NCI-H1092 (cell line): ENCODE results near the gene CLIP2.
A peak's percentile ranks its signal among the peaks of the same experiment; 100 is the strongest.
"Not testable (repeated sequence)": the region's sequence is repeated elsewhere in the genome, so short reads cannot be mapped to it uniquely, and the experiment has no call there.

Experiments
- DNase-seq: peaks from one replicate; lab custom pipeline; 2025; lab: John Stamatoyannopoulos, UW

The CLIP2 gene

DNA sequence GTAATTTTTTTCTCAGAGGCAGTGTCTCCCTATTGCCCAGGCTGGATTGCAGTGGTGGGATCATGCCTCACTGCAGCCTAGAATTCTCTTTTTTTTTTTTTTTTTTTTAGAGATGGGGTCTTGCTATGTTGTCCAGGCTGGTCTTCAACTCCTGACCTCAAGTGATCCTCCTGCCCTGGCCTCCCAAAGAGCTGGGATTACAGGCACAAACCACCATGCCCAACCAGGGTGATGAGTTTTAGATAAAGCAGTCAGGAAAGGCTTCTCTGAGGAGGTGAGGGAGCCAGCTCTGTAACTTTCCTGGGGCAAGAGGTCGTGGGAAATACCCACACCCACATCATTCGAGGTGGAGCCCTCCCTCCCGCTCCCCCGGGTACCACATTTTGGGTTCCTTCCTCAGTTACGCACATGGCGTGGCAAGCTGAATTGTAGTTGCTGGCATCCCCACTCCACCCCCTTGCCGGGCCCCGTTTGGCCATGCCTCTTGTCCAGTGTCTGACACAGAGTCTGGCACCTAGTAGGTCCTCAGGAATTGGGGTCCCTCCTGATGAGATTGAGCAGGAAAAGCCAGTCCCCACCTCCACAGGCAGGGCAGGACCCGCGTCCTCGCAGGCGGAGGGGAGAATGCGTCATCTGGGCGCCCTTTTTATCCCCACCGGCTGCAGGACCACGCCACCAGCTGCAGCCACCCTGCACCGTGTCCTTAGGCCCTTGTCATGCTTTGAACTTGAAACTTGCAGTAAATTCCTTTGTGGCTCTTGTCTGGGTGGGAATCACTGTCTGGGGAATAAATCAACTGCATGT is 43.4 kb downstream of the CLIP2 start:
- DNase-seq: no peak

- DNase-seq: no peak
Measured at GRCh38 chr7:74334030-74334429, 44.8 kb downstream of the CLIP2 start.

DNA sequence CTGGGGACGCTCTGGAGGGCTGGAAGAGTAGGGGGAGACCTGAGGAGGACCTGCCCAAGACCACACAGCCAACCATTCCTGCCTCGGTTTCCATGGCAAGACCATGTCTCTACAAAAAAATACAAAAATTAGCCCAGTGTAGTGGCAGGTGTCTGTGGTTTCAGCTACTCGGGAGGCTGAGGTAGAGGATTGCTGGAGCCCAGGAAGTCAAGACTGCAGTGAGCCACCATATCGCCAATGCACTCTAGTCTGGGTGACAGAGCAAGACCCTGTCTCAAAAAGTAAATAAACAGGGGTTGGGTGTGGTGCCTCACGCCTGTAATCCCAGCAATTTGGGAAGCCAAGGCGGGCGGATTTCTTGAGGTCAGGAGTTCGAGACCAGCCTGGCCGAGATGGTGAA is 48.7 kb downstream of the CLIP2 start:
- DNase-seq: no peak

DNA sequence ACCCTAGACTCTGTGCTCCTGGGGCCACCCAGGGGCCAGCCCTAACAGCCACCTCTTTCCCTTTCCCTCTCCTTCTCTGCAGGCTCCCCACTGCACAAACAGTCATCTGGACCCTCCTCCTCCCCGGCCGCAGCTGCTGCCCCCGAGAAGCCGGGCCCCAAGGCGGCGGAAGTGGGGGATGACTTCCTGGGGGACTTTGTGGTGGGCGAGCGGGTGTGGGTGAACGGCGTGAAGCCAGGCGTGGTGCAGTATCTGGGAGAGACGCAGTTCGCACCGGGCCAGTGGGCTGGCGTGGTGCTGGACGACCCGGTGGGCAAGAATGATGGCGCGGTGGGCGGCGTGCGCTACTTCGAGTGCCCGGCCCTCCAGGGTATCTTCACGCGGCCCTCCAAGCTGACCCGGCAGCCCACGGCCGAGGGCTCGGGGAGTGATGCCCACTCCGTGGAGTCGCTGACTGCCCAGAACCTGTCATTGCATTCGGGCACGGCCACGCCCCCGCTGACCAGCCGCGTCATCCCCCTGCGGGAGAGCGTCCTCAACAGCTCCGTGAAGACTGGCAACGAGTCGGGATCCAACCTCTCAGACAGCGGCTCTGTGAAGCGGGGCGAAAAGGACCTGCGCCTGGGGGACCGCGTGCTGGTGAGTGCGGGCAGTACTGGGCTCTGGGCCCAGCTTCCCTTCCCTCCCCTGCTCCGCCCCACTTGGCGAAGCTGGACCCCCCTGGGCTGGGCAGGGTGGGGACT is 49.3 kb downstream of the CLIP2 start:
- no peak for DNase-seq

GRCh38 chr7:74339648-74340047 is 50.4 kb downstream of the CLIP2 start:
- not testable (repeated sequence) for DNase-seq

- DNase-seq: no peak
Measured at GRCh38 chr7:74343281-74344131, 54.3 kb downstream of the CLIP2 start.

DNA sequence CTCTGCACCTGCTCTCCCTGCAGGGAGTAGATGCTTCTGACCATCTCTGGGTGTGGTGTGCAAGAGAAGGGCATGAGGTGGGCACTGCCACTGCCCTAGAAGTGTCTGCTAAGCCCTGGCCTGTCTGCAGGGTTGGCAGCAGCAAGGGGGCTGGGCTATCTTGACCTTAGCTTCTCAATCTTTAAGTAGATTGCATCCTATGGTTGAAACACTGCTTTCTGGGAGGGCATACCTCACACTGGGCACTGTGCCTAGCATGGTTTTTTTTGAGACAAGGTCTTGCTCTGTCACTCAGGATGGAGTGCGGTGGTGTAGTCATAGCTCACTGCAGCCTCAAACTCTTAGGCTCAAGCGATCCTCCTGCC is 54.9 kb downstream of the CLIP2 start:
- DNase-seq: no peak

- no peak for DNase-seq
Measured at GRCh38 chr7:74344786-74345185, 55.6 kb downstream of the CLIP2 start.

DNA sequence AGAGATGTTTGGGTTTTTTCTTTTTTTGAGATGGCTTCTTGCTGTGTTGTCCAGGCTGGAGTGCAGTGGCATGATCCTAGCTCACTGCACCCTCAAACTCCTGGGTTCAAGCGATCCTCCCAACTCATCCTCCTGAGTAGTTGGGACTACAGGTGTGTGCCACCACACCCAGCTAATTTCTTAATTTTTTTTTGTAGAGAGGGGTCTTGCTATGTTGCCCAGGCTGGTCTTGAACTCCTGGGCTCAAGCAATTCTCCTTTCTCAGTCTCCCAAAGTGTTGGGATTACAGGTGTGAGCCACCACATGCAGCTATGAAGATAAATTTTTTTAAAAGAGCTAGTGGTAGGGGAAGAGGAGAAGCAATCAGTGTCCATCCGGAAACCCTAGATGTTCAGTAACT is 56.8 kb downstream of the CLIP2 start:
- no peak for DNase-seq

DNA sequence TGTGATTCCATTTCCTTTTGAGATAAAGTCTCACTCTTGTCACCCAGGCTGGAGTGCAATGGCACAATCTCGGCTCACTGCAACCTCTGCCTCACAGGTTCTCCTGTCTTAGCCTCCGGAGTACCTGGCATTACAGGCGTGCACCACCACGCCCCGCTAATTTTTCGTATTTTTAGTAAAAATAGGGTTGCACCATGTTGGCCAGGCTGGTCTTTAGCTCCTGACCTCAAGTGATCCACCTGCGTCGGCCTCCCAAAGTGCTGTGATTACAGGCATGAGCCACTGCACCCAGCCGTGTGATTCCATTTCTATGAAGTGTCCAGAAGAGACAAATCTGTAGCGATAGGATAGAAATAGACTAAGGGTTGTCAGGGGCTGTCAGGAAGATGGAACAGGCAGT is 60.4 kb downstream of the CLIP2 start:
- DNase-seq: no peak

- DNase-seq: no peak
Measured at GRCh38 chr7:74350751-74351150, 61.5 kb downstream of the CLIP2 start.

- no peak for DNase-seq
Measured at GRCh38 chr7:74351836-74352235, 62.6 kb downstream of the CLIP2 start.

DNA sequence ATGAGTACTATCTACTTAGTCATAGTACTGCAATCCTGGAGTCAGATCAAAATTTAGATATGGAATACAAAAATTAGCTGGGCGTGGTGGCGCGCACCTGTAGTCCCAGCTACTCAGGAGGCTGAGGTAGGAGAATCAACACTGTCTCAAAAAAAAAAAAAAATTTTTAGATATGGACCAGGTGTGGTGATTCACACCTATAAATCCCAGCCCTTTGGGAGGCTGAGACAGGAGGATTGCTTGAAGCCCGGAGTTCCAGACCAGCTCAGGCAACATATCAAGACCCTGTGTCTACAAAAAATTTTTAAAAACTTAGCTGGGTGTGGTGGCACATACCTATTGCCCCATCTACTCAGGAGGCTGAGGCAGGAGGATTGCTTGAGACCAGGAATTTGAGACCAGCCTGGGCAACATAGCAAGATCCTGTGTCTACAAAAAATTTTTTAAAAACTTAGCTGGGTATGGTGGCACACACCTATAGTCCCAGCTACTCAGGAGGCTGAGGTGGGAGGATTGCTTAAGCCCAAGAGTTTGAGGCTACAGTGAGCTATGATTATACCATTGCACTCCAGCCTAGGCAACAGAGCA is 63.4 kb downstream of the CLIP2 start:
- not testable (repeated sequence) for DNase-seq

DNA sequence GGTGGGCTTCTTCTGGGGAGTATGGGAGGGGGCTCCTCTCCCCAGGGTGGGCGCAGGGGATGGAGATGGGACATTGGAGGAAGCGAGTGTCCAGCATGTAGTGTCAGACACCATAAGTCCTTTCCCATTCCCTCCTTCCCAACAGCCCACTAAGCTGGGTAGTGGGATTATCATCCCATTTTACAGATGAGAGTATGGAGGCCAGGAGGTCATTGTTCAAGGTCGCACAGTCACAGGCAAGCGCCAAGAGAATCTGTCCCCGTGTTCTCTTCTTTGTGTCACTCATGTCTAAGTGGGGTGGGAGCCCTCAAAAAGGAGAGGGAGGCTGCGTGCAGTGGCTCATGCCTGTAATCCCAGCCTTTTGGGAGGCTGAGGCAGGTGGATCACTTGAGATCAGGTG is 64.8 kb downstream of the CLIP2 start:
- DNase-seq: no peak

- no peak for DNase-seq
Measured at GRCh38 chr7:74355091-74355490, 65.9 kb downstream of the CLIP2 start.

DNA sequence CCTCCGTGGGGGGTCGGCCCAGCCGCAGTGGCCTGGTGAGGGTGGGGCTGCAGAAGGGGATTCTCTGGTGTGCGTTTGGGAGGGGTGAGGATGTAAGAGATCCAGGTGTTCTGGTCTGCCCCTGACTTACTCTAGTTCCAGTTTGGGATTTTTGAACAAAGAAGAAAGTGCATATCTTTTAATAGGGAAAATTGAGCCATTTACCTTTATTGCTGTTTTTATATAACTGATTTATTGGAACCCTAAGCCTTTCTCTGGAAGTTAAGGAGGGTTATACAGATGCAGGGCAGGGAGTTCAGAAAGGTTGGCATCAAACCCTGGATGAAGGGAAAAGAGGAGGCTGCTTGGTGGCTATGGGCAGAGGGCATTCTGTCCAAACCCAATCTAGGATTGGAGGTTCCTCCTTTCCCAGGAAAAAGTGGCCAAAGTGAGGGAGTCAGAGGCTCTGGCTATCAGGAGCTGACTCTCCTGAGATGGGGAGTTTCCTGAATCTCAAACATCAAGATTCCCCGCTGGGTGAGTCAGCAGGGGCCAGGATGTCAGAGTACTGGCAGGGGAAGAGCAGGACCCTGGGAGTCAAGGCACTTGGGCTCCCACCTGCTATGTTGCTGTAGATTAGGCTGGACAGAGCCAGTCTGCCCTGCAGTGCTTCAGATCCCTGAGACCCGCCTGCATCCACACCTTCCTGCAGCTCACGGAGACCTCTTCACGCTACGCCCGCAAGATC is 67.5 kb downstream of the CLIP2 start:
- DNase-seq: no peak

GRCh38 chr7:74360008-74360407 is 70.8 kb downstream of the CLIP2 start:
- DNase-seq: no peak

- no peak for DNase-seq
Measured at GRCh38 chr7:74362266-74362665, 73.1 kb downstream of the CLIP2 start.

DNA sequence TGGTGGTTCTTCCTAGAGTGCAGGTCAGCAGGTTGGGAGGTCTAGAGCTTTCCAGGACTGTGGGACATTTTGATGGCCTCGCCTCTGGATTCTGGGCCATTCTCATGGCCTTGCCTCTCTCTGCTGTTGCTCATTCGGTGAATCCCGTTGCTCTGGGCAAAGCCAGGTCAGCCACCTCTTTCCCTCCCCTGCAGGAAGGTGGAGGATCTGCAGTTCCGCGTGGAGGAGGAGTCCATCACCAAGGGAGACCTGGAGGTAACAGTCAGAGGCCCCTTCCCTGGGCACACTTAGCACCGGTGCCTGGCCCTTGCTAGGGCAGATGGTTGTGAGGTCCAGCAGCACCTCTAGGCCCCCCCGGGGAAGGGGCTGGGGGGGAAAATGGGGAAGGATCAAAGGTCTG is 74.9 kb downstream of the CLIP2 start:
- DNase-seq: no peak

DNA sequence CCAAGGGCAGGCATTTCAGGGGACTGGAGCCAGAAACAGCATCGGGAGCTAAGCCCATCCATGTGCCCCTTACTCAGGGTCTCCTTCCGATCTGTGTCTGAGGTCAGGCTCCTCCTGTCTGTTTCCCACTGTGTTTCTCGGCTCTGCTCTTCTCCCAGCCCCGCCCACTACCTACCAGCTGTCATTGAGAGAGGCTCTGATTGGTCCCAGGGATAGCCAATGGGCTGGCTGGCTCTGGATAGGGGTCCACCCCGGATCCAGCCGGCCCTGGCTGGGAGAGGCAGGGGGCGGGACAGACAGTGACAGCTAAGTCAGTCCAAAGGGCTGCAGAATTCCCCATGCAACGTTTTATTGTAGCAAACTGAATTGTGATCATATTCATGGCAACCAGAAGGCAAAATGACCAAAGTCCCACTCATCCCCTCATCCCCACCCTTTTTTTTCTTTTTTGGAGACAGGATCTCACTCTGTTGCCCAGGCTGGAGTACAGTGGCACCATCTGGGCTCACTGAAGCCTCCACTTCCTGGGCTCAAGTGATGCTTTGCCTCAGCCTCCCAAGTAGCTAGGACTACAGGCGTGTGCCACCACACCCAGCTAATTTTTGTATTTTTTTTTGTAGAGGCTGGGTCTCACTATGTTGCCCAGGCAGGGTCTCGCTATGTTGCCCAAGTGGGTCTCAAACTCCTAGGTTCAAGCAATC is 76.3 kb downstream of the CLIP2 start:
- peak; percentile 14 for DNase-seq
